Coronary artery (tissue), 2 donors: ENCODE data around the gene PGS1.

Source experiments
- DNase-seq: peaks from one replicate; pipeline ENCODE4 v3.0.0-alpha.2; 2017; ENCODE audit warnings: low spot score
- H3K27ac ChIP-seq, 2 donors: fragments of 200-600 bp; sonication (generic); one replicate each; pipeline ENCODE4 v1.5.1; 2016 to 2019
- H3K4me3 ChIP-seq: fragments of 200-600 bp; sonication (generic); 2 replicates; pipeline ENCODE4 v1.5.1; 2016; ENCODE audit warnings: mild to moderate bottlenecking, moderate library complexity
- TF ChIP-seq, protein P1 (sequence below): fragments of 200-600 bp; sonication (generic); IDR thresholded peaks from one replicate; pipeline ENCODE4 v1.5.1; 2019; ENCODE audit warnings: antibody characterized with exemption

Gene PGS1

DNA sequence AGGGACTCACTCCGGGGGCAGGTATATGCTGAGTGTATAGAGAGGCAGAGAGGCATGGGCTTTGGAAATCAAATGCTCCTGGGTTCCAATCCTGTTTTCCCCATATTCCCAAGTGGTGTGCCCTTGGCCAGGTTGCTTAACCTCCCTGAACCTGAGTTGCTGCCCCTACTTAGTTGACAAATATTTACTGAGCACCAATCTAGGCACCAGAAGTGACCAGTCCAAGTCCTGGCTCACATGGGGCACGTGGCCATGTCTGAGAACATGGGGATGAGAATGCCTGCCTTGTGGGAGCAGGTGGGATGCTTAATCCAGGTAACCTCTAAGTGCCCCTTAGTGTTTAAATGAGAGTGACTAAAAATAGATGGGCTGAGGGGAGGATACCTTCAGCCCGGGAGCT, 22.7 kb upstream of the PGS1 start:
- Histone ChIP-seq H3K4me3 (no peak overlapping the region), H3K27ac (peak overlapping the region; percentile 46 to 85)
- TF ChIP-seq, protein P1, sequence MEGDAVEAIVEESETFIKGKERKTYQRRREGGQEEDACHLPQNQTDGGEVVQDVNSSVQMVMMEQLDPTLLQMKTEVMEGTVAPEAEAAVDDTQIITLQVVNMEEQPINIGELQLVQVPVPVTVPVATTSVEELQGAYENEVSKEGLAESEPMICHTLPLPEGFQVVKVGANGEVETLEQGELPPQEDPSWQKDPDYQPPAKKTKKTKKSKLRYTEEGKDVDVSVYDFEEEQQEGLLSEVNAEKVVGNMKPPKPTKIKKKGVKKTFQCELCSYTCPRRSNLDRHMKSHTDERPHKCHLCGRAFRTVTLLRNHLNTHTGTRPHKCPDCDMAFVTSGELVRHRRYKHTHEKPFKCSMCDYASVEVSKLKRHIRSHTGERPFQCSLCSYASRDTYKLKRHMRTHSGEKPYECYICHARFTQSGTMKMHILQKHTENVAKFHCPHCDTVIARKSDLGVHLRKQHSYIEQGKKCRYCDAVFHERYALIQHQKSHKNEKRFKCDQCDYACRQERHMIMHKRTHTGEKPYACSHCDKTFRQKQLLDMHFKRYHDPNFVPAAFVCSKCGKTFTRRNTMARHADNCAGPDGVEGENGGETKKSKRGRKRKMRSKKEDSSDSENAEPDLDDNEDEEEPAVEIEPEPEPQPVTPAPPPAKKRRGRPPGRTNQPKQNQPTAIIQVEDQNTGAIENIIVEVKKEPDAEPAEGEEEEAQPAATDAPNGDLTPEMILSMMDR: no peak
- no peak for DNase-seq

DNA sequence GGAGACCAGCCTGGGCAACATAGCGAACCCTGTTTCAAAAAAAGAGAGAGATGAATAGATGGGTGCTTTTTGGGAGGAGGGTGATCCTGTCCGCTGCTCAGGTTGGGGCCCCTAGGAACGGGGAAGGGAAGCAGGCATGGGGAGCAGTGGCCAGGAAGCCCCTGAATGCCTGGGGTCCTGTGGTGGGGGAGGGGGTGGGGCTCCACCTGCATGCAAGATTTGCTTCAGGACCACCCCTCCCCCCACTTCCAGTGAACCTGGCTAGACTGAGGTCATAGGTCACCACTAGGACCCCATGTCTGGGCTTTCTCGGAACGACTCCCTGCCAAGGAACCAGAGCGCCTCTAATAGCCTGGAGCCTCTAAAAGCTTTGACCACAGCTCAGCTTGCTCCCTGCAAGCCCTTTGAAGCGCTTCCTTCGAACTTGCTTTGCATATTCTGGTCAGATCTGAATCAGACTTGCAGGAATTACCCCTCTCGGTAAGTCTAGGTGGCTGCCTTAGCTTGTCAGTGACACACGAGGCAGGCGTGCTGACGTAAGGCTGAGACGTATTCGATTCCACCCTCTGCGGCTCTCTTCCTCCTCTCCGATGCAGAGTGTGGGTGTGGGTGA, 22.2 kb upstream of the PGS1 start:
- peak overlapping the region; percentile 32 for H3K4me3 ChIP-seq
- no peak for DNase-seq
- peak overlapping the region; percentile 27 to 46 for H3K27ac ChIP-seq
- TF ChIP-seq, protein P1: no peak

- TF ChIP-seq, protein P1: no peak
- DNase-seq: no peak
- peak overlapping the region in 1 of 2 donors; percentile 91 for H3K27ac ChIP-seq
- peak overlapping the region; percentile 82 for H3K4me3 ChIP-seq
Observed at GRCh38 chr17:78357177-78357586, 21.3 kb upstream of the PGS1 start.

DNA sequence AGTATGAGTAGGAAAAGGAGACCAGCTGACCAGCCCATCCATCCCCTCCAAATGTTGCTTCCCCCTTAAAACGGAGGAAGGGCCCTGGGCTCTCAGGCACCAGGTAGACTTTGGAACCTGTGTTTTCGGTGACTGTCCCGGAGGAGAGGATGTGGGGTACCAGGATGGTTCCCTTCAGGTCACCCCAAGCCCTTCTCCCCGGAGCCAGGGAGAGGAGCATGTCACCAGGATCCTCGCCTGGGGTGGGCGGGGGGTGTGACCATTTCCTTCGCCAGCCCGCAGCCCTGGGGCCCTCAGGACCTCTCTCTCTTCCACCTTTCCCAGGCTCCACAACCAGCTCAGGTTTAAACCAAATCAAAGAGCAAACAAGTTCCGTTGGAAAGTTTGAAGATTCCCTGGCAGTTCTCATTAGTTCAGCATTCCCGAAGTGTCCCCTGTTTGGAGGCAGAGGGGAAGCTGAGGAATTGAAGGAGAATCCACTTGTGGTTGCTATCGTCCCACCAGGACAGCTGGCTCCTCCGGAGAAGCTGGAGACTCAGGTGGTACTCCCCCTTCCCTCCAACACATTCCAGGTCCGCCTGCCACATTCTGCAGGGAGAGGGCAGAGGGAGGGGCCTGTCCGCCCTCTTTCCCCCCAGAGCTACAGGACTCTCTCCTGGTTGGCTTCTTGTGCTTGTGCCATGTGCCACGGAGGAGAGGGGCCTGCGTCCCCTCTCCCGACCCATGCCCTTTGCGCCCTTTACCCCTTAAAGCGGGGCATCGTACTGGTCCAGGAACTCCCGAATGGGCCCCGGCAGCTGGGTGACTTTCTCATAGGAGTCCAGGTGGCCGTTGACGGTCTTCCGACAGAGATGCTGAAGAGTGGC, 20.5 kb upstream of the PGS1 start:
- Histone ChIP-seq H3K27ac (peak overlapping the region; percentile 91 to 97), H3K4me3 (peak overlapping the region; percentile 82)
- DNase-seq: no peak
- TF ChIP-seq, protein P1: no peak

DNA sequence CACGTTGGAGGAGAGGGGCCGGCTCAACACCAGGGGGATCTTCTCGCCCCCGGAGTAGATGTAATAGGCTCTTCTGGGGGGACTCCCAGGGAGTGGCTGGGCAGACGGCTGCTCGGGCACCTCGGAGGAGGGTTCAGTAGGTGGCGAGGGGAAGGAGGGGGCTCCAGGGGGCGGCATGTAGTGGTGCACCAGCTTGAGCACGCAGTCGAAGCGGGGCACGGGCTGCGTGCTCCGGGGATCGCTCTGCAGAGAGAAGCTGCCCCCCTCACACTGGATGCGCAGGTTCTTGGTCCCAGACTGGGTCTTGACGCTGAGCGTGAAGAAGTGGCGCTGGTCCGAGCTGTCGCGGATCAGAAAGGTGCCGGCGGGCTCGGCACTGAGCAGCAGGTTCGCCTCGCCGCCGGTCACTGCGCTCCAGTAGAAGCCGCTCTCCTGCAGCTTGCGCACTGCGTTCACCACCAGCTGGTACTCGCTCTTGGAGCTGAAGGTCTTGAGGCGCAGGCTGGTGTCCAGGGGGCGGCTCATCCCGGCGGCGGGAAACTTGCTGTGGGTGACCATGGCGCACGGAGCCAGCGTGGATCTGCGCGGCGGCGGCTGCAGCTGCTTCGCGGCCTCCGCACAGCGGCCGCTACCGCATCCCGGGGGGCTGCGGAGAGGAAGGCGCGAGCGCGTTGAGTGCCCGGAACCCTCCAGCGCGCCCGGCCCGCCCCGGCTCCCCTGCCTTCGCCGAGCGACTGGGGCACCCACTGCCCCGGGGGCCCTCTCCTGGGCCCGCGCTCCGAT, 19.7 kb upstream of the PGS1 start:
- H3K27ac ChIP-seq: peak overlapping the region; percentile 91 to 97

DNA sequence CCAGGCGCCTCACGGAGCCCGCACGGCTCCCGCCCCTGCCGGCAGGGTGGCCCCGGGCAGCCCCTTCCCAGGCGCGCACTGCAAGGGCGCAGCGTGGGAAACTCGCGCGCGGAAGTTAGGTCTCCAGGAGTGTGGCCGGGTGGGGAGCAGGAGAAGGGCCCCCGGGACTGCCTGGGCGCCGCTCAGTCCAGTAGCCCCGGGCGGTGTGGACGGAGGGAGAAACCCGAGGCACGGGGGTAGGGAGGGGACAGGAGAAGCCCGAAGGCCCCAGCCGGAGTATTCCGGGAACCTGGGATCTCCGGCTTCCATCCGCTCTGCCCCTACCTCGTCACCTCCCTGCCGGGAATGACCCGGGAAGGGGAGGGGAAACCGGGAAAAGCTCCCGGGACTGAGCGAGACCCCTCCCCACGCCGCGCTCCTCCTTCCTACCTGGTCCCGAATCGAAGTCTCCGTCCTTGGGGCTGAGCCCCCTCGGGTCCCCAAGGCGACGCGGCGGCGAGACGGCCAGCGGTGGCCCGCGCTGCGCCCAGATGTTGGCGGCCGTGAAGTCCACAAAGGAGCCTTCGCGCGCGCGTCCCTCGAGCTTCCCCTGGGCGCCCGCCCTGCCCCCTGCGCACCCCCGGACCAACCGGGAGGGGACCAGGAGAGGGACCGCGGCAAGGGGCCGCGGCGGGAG, 19.0 kb upstream of the PGS1 start:
- DNase-seq: no peak
- TF ChIP-seq, protein P1: no peak
- Histone ChIP-seq H3K27ac (peak overlapping the region; percentile 91 to 97), H3K4me3 (peak overlapping the region; percentile 82)

More for the DNA sequence above, 19.7 kb upstream of the PGS1 start:
- TF ChIP-seq, protein P1: no peak
- no peak for DNase-seq
- peak overlapping the region; percentile 82 for H3K4me3 ChIP-seq
